Measurements from ENCODE around the gene ABCA2.

The ABCA2 gene

DNA sequence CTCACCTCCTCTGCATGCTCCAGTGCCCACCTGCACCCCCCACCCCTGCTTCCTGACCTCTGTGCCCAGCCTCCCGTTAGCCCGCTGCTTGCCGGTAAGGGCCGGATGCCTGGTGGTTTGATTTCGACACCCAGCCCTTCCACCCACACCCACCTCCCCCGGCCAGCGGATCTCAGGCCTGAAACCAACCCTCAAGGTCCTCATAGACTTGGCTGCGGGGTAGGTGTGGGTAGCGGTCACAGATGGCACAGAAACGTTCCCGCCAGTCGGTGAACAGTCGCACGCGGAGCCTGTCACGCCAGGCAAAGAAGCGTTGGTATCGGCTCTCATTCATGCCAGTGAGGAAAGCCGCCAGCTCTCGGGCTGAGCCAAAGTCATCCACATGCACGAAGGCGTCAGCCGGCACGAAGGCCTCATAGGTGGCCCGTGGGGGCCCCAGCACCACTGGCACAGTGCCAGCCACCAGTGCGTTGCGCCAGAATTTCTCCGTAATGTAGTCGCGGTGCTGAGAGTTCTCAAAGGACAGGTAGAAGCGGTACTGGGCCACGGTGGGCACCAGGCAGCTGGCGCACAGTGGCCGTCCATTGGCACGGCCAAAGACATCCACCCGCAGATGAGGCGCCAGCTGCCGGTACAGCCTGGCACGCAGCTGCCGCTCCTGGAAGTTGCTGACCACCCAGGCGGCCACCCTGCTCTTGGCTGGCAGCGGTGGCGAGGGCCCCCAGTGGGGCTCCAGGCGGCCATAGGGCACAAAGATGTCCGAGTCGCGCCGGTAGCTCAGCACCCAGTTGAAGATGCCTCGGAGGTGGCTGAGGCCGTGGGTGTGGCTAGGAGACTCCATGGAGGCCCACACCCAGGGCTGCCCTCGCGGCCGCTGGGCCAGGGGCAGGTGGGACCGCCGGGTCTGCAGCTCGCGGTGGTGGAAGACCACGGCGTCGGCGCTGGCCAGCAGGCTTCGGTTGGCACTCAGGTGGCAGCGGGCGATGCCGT lies 2.8 kb upstream of the ABCA2 start:
- no peak for DNase-seq

- DNase-seq = no peak
Observed at GRCh38 chr9:137030006-137030405, 2.0 kb upstream of the ABCA2 start.

DNA sequence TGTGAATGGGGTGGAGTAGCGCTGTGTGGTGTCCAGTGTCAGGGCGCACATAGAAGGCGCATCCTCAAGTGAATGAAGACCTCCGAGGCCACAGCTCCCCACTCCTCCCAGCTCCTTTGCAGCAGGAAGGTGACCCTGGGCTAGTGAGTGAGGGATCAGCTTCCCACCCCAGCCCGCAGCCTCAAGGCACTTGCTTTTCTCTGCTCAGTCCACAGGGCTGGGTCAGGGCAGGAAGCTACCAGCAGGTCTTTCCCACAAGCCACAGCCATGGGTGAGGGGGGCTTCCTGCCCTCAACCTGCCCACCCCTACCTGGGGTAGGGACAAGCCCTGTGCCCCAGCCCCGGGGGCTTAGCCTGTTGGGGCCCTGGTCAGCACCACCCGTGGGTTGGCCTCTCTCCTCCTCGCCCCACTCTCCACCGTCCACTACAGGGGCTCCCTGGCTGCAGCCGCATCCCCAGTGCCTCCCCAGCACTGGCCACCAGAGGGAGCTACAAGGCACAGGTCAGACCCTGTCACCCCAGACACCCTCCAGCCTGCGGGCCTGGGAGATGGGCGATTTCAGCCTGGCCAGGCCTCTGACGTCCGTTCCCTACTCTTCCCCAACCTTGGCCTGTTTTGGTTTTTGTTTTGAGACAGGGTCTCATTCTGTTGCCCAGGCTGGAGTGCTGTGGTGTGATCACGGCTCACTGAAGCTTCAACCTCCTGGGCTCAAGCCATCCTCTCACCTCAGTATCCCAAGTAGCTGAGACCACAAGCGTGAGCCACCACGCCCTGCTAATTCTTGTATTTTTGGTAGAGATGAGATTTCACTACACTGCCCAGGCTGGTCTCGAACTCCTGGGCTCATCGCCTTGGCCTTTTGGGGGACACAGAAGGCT lies 1.3 kb upstream of the ABCA2 start:
- DNase-seq = peak; percentile 23 to 65

DNA sequence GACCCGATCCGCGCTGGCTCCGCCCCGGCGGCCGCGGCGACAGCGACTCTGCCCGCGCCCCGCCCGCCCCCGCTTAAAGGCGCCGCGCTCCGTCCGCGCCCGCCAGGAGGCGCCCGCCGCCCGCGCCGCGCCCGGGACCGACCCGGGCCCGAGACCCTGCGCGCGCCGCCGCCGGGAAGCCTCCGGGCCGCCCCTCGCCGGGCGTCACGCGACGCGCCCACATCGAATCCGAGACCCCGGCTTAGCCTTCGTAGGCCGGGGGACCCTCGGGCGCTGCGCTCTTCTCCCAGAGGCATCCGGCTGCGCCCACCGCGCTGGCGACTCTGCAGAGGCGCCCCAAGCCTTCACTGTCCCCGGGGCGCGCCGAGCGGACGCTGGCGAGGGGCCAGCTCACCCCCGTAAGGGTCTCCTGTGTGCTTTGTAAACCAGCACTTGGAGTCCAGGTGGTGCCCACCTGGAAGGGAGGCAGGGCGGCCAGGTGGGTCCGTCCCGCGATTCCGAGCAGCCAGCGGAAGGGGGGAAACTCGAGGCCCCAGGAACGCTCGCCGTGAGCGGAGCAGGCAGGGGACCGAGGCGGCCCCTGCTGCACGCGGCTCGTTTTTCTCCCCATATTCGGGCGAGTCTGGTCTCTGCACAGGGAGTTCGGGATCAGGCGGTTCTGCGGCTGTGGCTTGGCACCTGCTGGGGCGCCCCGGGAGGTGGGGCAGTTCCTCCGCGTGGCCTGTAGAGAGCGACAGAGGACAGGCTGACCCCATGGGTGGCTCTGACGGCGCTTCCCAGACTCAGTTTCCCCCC lies 423 bp upstream of the ABCA2 start:
- peak in 1 of 2 experiments; percentile 44 for DNase-seq

- DNase-seq = no peak
Observed at GRCh38 chr9:137026828-137027227, 1.2 kb downstream of the ABCA2 start.

DNA sequence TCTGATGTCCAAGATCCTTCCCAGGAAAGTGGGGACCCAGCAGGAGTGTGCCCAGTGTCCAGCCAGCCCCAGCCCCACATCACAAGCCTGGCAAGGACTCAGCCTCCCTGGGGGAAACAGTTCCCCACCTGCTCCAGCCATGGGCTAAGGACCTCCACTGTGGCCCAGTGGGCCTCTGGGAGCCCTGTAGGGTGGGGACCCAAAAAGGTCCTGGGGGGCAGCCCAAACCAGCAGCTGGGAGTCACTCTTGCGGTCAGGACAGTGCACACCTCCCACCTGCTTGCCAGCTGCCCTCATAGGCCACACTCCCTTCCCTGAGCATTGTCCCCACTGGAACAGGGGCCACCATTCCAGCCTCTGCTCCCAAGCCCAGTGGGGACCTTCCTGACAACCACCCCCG lies 1.7 kb downstream of the ABCA2 start:
- DNase-seq = no peak

GRCh38 chr9:137025517-137025966 lies 2.5 kb downstream of the ABCA2 start:
- no peak for DNase-seq

DNA sequence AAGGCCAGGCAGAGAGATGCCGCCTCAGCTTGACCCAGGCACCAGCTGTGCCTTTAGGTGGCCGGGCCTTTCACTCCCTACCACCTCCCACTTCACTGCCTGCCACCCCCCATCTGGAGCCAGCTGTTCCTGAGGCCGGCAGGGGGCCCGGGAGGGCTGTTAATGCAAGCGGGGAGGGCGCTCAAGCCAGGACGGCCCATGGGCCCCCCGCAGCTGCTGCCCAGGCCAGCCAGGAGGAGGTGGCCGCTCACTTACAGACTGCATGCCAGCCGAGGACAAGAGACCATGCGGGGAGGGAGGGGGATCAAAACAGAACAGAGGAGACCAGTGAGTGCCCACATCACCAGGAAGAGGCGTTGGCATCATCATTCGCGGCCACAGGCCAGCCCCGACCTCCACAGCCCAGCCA lies 4.5 kb downstream of the ABCA2 start:
- no peak for DNase-seq

- no peak for DNase-seq
Observed at GRCh38 chr9:137023157-137023556, 4.9 kb downstream of the ABCA2 start.

DNA sequence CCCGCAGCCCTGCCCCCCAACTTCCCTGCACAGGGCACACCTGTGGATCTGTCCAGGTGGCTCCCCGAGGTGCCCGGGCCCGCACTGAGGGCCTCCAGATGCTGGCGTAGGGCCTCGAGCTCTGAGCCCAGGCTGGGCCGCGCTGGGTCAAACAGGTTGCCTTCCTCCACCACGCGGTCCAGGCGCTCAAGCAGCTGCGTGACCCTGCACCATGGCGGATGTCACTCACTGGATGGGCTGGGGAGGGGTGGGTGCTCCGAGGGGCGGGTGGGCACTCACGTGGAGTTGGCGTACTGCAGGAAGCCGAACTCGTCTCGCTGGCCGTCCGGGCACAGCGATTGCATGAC lies 5.4 kb downstream of the ABCA2 start:
- no peak for DNase-seq

GRCh38 chr9:137021979-137022661 lies 5.9 kb downstream of the ABCA2 start:
- peak; percentile 74 to 77 for DNase-seq

DNA sequence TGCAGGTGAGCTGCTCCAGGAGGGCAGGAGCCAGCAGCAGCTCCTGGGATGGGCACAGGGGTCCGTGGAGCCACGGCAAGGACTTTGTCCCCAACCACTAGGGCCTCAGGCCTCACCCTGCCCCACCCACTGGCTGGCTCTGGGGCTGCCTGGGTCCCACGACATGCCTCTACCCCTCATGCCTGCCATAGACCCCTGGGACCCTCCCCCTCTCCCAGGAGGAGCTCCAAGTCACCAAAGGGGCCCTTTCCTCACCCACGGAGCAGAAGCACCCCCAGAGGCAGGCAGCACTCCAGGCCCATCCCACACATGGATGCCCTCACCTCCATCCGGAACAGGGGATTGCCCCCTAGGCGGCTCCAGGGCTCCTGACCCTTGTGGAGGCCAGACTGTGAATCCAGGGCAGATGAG lies 6.5 kb downstream of the ABCA2 start:
- no peak for DNase-seq

DNA sequence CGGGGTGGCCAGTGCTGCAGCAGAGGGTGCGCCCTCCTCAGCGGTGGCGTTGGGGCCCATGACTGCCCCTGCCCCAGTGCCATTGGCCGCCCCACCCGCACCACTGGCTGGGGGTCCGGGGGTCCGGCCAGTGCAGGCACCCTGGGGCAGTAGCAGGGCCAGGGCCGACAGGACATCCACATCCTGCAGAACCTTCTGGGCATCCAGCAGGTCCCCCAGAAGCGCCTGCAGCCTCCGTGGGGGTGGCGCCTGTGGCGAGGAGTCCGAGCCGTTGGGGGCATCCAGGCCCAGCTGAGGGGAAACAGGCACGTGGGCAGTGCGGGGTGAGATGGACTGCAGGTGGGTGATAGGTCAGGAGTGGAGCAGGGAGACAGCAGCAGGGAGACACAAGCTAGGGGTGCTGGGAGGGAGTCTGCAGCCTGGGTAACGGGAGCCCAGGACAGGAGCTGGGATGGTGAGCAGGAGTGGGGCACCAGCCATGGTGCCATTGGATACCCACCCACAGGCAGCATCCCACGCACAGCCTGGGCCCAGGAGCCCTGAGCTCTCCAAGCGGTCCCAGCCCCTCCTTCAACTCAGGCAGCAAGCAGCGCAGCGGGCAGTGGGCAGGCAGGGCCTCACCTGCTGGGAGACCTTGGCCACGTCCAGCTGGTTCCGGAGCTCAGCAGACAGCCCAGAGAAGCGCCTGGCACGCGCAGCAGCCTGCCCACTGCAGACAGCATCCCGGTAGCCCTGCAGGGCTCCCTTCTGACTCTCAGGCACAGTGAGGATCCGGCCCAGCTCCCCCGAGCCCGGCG lies 7.1 kb downstream of the ABCA2 start:
- DNase-seq = no peak

- no peak for DNase-seq
Observed at GRCh38 chr9:137019891-137020683, 8.0 kb downstream of the ABCA2 start.

- DNase-seq = no peak
Observed at GRCh38 chr9:137018761-137019559, 9.1 kb downstream of the ABCA2 start.

DNA sequence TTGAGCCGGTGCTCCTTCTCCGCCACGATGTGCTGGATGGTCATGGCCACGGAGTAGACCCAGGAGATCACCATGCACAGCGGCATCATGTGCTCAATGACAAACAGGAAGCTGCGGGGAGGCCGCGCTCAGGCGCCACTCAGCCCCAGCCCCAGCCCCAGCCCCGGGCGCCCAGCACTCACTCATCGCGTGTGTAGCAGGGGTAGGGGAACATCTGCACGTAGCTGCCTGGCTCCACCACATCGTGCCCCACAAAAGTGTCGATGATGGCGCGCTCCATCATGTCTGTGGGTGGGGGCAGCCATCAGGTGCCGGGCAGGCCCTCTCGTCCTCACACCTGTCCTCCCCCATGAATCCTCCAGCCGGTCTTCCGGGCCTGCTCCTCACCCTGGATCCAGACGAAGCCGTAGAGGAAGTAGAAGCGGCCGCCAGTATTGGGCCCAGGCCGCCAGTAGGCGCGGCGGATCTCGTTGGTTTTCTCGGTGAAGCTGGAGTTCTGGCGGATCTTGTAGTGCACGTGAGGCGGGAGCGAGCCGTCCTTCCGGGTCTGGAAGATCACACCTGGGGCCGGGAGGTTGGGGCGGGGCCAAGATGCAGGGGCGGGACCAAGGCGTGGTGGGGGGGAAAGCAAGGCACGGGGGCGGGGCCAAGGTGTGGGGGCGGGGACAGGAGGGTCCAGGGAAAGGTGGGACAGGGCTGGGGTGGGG lies 10.1 kb downstream of the ABCA2 start:
- DNase-seq = no peak

GRCh38 chr9:137017071-137017470 lies 11.0 kb downstream of the ABCA2 start:
- no peak for DNase-seq

DNA sequence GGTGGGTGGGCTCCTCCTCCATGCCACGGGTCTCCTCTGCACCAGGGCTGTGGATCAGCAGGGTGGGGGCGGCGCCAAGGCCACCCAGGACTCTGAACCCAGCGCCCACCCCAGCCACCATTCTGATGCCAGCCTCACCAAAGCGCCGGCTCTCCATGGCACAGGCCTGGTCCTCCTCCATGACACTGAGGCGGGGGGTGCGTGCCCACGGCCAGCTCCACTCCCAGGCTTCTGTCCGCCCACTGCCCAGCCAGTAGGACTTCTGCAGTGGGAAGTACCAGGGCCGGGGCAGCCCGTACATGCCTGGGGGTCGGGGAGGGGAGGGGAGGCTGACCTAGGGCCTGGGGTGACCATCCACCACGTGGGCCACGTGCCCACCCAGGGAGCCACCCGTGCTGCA lies 11.6 kb downstream of the ABCA2 start:
- DNase-seq = no peak

- DNase-seq = no peak
Observed at GRCh38 chr9:137015976-137016375, 12.1 kb downstream of the ABCA2 start.
